GM04504 (cell line): Measurements from ENCODE around the gene UBE4B.
"Not testable (repeated sequence)": the region's sequence is repeated elsewhere in the genome, so short reads cannot be mapped to it uniquely, and the experiment has no call there.

Source experiments
- DNase-seq: peaks from one replicate; pipeline ENCODE4 v3.0.0-alpha.2; 2012; ENCODE audit warnings: low read depth

UBE4B gene

GRCh38 chr1:10032590-10033358, at the start of gene UBE4B:
Gene UBE4B (plus strand): TSS chr1:10032958. CDS start chr1:10033671, 713 bp downstream.
- peak; percentile 97 for DNase-seq

- no peak for DNase-seq
Observed at GRCh38 chr1:9984253-9984652, 48.5 kb upstream of the UBE4B start.

GRCh38 chr1:9985001-9985400, 47.8 kb upstream of the UBE4B start:
- DNase-seq: no peak

GRCh38 chr1:9989773-9990172, 43.0 kb upstream of the UBE4B start:
- no peak for DNase-seq

- no peak for DNase-seq
Observed at GRCh38 chr1:9990944-9991343, 41.8 kb upstream of the UBE4B start.

- DNase-seq: no peak
Observed at GRCh38 chr1:9992910-9993309, 39.8 kb upstream of the UBE4B start.

- no peak for DNase-seq
Observed at GRCh38 chr1:9993561-9994075, 39.1 kb upstream of the UBE4B start.

GRCh38 chr1:9996624-9997582, 35.9 kb upstream of the UBE4B start, which contains the start of gene RBP7:
Gene RBP7 (plus strand): TSS chr1:9997228. CDS start chr1:9997259, 31 bp downstream.
- no peak for DNase-seq

GRCh38 chr1:10001016-10001665, 31.6 kb upstream of the UBE4B start:
- DNase-seq: no peak

- not testable (repeated sequence) for DNase-seq
Observed at GRCh38 chr1:10005248-10005647, 27.5 kb upstream of the UBE4B start.

GRCh38 chr1:10007169-10007568, 25.6 kb upstream of the UBE4B start:
- no peak for DNase-seq

- DNase-seq: no peak
Observed at GRCh38 chr1:10014016-10014415, 18.7 kb upstream of the UBE4B start.

GRCh38 chr1:10019561-10019960, 13.2 kb upstream of the UBE4B start:
- no peak for DNase-seq

GRCh38 chr1:10020086-10020485, 12.7 kb upstream of the UBE4B start:
- DNase-seq: no peak

- DNase-seq: not testable (repeated sequence)
Observed at GRCh38 chr1:10020678-10021077, 12.1 kb upstream of the UBE4B start.

- not testable (repeated sequence) for DNase-seq
Observed at GRCh38 chr1:10021992-10022391, 10.8 kb upstream of the UBE4B start.

- DNase-seq: no peak
Observed at GRCh38 chr1:10022656-10023055, 10.1 kb upstream of the UBE4B start.

- no peak for DNase-seq
Observed at GRCh38 chr1:10025354-10025753, 7.4 kb upstream of the UBE4B start.

GRCh38 chr1:10027027-10027426, 5.7 kb upstream of the UBE4B start:
- no peak for DNase-seq

GRCh38 chr1:10028956-10029500, 3.7 kb upstream of the UBE4B start:
- not testable (repeated sequence) for DNase-seq

- DNase-seq: no peak
Observed at GRCh38 chr1:10031461-10031860, 1.3 kb upstream of the UBE4B start.

GRCh38 chr1:10033359-10033845, 644 bp downstream of the UBE4B start:
- DNase-seq: no peak
